COLO668 (cell line): ENCODE data around the gene TNRC18.
"Not testable (repeated sequence)": the region's sequence is repeated elsewhere in the genome, so short reads cannot be mapped to it uniquely, and the experiment has no call there.

Experiments used
- DNase-seq: peaks from one replicate; lab custom pipeline; 2025; ENCODE audit not compliant: unreplicated experiment; lab: John Stamatoyannopoulos, UW

Gene TNRC18

GRCh38 chr7:5350600-5351385 lies 72.8 kb downstream of the TNRC18 start:
- DNase-seq = no peak

GRCh38 chr7:5350174-5350463 lies 73.5 kb downstream of the TNRC18 start:
- DNase-seq = no peak

GRCh38 chr7:5349437-5350173 lies 74.0 kb downstream of the TNRC18 start:
- DNase-seq = no peak

GRCh38 chr7:5349005-5349380 lies 74.6 kb downstream of the TNRC18 start:
- DNase-seq = no peak

- DNase-seq = no peak
These were observed 75.3 kb downstream of the TNRC18 start for GRCh38 chr7:5348134-5349004.

GRCh38 chr7:5345671-5346070 lies 78.0 kb downstream of the TNRC18 start:
- DNase-seq = no peak

- DNase-seq = no peak
These were observed 78.5 kb downstream of the TNRC18 start for GRCh38 chr7:5345171-5345570.

GRCh38 chr7:5344342-5344741 lies 79.3 kb downstream of the TNRC18 start:
- no peak for DNase-seq

GRCh38 chr7:5343884-5344283 lies 79.8 kb downstream of the TNRC18 start:
- no peak for DNase-seq

- no peak for DNase-seq
These were observed 81.0 kb downstream of the TNRC18 start for GRCh38 chr7:5342631-5343030.

- no peak for DNase-seq
These were observed 83.7 kb downstream of the TNRC18 start for GRCh38 chr7:5339955-5340354.

- no peak for DNase-seq
These were observed 86.6 kb downstream of the TNRC18 start for GRCh38 chr7:5337047-5337446.

GRCh38 chr7:5334671-5335070 lies 89.0 kb downstream of the TNRC18 start:
- no peak for DNase-seq

- DNase-seq = no peak
These were observed 90.3 kb downstream of the TNRC18 start for GRCh38 chr7:5333121-5334045.

- no peak for DNase-seq
These were observed 91.1 kb downstream of the TNRC18 start for GRCh38 chr7:5332579-5332978.

GRCh38 chr7:5330288-5330687 lies 93.3 kb downstream of the TNRC18 start:
- DNase-seq = no peak

GRCh38 chr7:5324961-5325360 lies 98.7 kb downstream of the TNRC18 start:
- no peak for DNase-seq

GRCh38 chr7:5323800-5324781 lies 99.5 kb downstream of the TNRC18 start:
- DNase-seq = not testable (repeated sequence)

GRCh38 chr7:5322621-5323410 lies 100.8 kb downstream of the TNRC18 start:
- no peak for DNase-seq
